GM19438 (cell line): ENCODE results near the gene LSMEM2.
"Not testable (repeated sequence)": the region's sequence is repeated elsewhere in the genome, so short reads cannot be mapped to it uniquely, and the experiment has no call there.

Source experiments
- ATAC-seq: cut with Tn5 transposase; IDR thresholded peaks from one replicate; pipeline ENCODE4 v1.9.1; 2021; ENCODE audit warnings: low read depth; ENCODE audit not compliant: unreplicated experiment

The LSMEM2 gene

GRCh38 chr3:50245251-50245745 lies 33.6 kb upstream of the LSMEM2 start:
- no peak for ATAC-seq

GRCh38 chr3:50245831-50246516 lies 32.9 kb upstream of the LSMEM2 start:
- ATAC-seq = peak; percentile 71

GRCh38 chr3:50246517-50246954 lies 32.4 kb upstream of the LSMEM2 start:
- peak; percentile 45 for ATAC-seq

- no peak for ATAC-seq
These were observed 30.5 kb upstream of the LSMEM2 start for GRCh38 chr3:50248387-50248786.

GRCh38 chr3:50249457-50249856 lies 29.4 kb upstream of the LSMEM2 start:
- no peak for ATAC-seq

- no peak for ATAC-seq
These were observed 28.4 kb upstream of the LSMEM2 start for GRCh38 chr3:50250514-50250913.

GRCh38 chr3:50251220-50251619 lies 27.7 kb upstream of the LSMEM2 start:
- ATAC-seq = no peak

- no peak for ATAC-seq
These were observed 24.2 kb upstream of the LSMEM2 start for GRCh38 chr3:50254577-50255250.

GRCh38 chr3:50255251-50255615 lies 23.7 kb upstream of the LSMEM2 start:
- no peak for ATAC-seq

- ATAC-seq = no peak
These were observed 21.7 kb upstream of the LSMEM2 start for GRCh38 chr3:50256978-50257890.

GRCh38 chr3:50258029-50258680 lies 20.7 kb upstream of the LSMEM2 start:
- no peak for ATAC-seq

- ATAC-seq = no peak
These were observed 19.9 kb upstream of the LSMEM2 start for GRCh38 chr3:50258979-50259378.

- ATAC-seq = peak; percentile 14
These were observed 19.4 kb upstream of the LSMEM2 start for GRCh38 chr3:50259432-50260026.

GRCh38 chr3:50260027-50260941 lies 18.6 kb upstream of the LSMEM2 start:
- peak; percentile 89 for ATAC-seq

GRCh38 chr3:50260942-50261441 lies 17.9 kb upstream of the LSMEM2 start:
- no peak for ATAC-seq

- no peak for ATAC-seq
These were observed 17.4 kb upstream of the LSMEM2 start for GRCh38 chr3:50261505-50261904.

- ATAC-seq = not testable (repeated sequence)
These were observed 16.7 kb upstream of the LSMEM2 start for GRCh38 chr3:50262200-50262599.

GRCh38 chr3:50262778-50263177 lies 16.1 kb upstream of the LSMEM2 start:
- ATAC-seq = no peak
